HepG2 (cell line): ENCODE results near the gene NRSN2. TPM values are rescaled to one million over a fixed set of nuclear protein-coding genes. Genes with fewer than 3 reads are reported as not detected.

ENCODE experiments used
- CEBPB ChIP-seq: IDR thresholded peaks from 2 replicates; pipeline ENCODE4 v1.6.1; 2011; ENCODE audit warnings: low read depth, low read length, improper control_type of control experiment, borderline replicate concordance
- CREB1 ChIP-seq, 2 experiments: fragments of 450-650 bp in 1 of 2; IDR thresholded peaks; 2 replicates each; pipeline ENCODE4 v1.6.1; 2016 to 2017; ENCODE audit warnings: control low read depth in 1 of 2, mild to moderate bottlenecking in 1 of 2, missing compliant biosample characterization in 1 of 2, missing genetic modification characterization in 1 of 2
- ELF1 ChIP-seq: sonication (generic); formaldehyde crosslinking; IDR thresholded peaks from 2 replicates; pipeline ENCODE4 v1.4.0; 2020; ENCODE audit warnings: missing genetic modification reagents
- EZH2 ChIP-seq: conservative IDR thresholded peaks from 2 replicates; pipeline ENCODE4 v1.6.1; 2012; ENCODE audit warnings: mild to moderate bottlenecking, low read depth, low read length, moderate library complexity
- HDAC2 ChIP-seq: sonication (generic); formaldehyde crosslinking; IDR thresholded peaks from 2 replicates; pipeline ENCODE4 v1.4.0; 2020; ENCODE audit warnings: missing genetic modification reagents
- MAFK ChIP-seq, 2 experiments: IDR thresholded peaks in 1 of 2; conservative IDR thresholded peaks in 1 of 2; 2 replicates each; pipeline ENCODE4 v1.6.1; 2011; ENCODE audit warnings: improper control_type of control experiment in 2 of 2, low read length in 2 of 2
- MED8 ChIP-seq: sonication (generic); formaldehyde crosslinking; IDR thresholded peaks from 2 replicates; pipeline ENCODE4 v1.8.1; 2023; ENCODE audit warnings: mild to moderate bottlenecking, missing genetic modification reagents; ENCODE audit not compliant: insufficient replicate concordance
- RAD51 ChIP-seq: fragments of 450-650 bp; IDR thresholded peaks from 2 replicates; pipeline ENCODE4 v1.6.1; 2016; ENCODE audit warnings: borderline replicate concordance
- RFX3 ChIP-seq: IDR thresholded peaks from 2 replicates; pipeline ENCODE4 v1.6.1; 2016; ENCODE audit warnings: missing biosample characterization, missing genetic modification reagents
- TOE1 ChIP-seq: sonication (generic); formaldehyde crosslinking; IDR thresholded peaks from 2 replicates; pipeline ENCODE4 v1.4.0; 2020; ENCODE audit warnings: mild to moderate bottlenecking, missing genetic modification reagents
- ZBTB37 ChIP-seq: sonication (generic); formaldehyde crosslinking; IDR thresholded peaks from 2 replicates; pipeline ENCODE4 v1.4.0; 2020; ENCODE audit warnings: mild to moderate bottlenecking, missing genetic modification reagents
- ZMAT5 ChIP-seq: sonication (generic); formaldehyde crosslinking; IDR thresholded peaks from 2 replicates; pipeline ENCODE4 v1.5.0; 2020; ENCODE audit warnings: mild to moderate bottlenecking, low read depth, missing genetic modification reagents, borderline replicate concordance
- ZNF101 ChIP-seq: sonication (generic); formaldehyde crosslinking; IDR thresholded peaks from 2 replicates; pipeline ENCODE4 v1.4.0; 2020; ENCODE audit warnings: mild to moderate bottlenecking, low read depth, missing genetic modification reagents, borderline replicate concordance
- ZNF142 ChIP-seq: sonication (generic); formaldehyde crosslinking; IDR thresholded peaks from 2 replicates; pipeline ENCODE4 v1.4.0; 2020; ENCODE audit warnings: missing genetic modification reagents
- ZNF607 ChIP-seq: sonication (generic); formaldehyde crosslinking; IDR thresholded peaks from 2 replicates; pipeline ENCODE4 v1.5.1; 2020; ENCODE audit warnings: missing genetic modification reagents, mild to moderate bottlenecking, borderline replicate concordance
- ZNF747 ChIP-seq: sonication (generic); formaldehyde crosslinking; IDR thresholded peaks from 2 replicates; pipeline ENCODE4 v1.8.1; 2023; ENCODE audit warnings: missing genetic modification reagents, mild to moderate bottlenecking, borderline replicate concordance
- ZNF792 ChIP-seq: IDR thresholded peaks from 2 replicates; pipeline ENCODE4 v1.6.1; 2016
- ZNF839 ChIP-seq: sonication (generic); formaldehyde crosslinking; IDR thresholded peaks from 2 replicates; pipeline ENCODE4 v1.4.0; 2020; ENCODE audit warnings: missing genetic modification reagents, mild to moderate bottlenecking, borderline replicate concordance
- ZSCAN12 ChIP-seq: sonication (generic); formaldehyde crosslinking; IDR thresholded peaks from 2 replicates; pipeline ENCODE4 v1.9.0; 2021; ENCODE audit warnings: mild to moderate bottlenecking, missing genetic modification reagents
- polyA plus RNA-seq, 8 experiments: library from polyadenylated mRNA; depleted of rRNA in 3 of 8; stranded (reverse) in 7 of 8; unstranded in 1 of 8; fragments of >200 nt; fragmentation: Illumina TruSeq in 4 of 8; extraction: Trizol in 4 of 8; gene quantifications; 2 replicates each; pipeline versions ENCODE4 v1.2.1 to v1.2.3, GENCODE V29; 2011 to 2016; ENCODE audit warnings: low read depth in 4 of 8, missing spikeins in 1 of 8, mixed read lengths in 1 of 8; ENCODE audit not compliant: insufficient read depth in 1 of 8
- total RNA-seq, 5 experiments: library from RNA; depleted of rRNA; stranded (reverse); fragments of >200 nt; fragmentation: Illumina TruSeq; extraction: Trizol; gene quantifications; 2 replicates each; pipeline ENCODE4 v1.2.3, GENCODE V29; 2016; ENCODE audit warnings: low read depth in 1 of 5

The NRSN2 gene
- total and polyA plus RNA-seq, 2 of the 13 experiments (the other 11 are each of a cell fraction or from before 2014, with no cell fraction given): 32.3 to 49.4 TPM

- TF ChIP-seq ZBTB37 (CRISPR knock-in tag) (no peak), ZNF607 (CRISPR knock-in tag) (peak; percentile 84; the same call in 1 of the 2 replicates), ELF1 (CRISPR knock-in tag) (peak; percentile 63; the same call in 1 of the 2 replicates), ZMAT5 (CRISPR knock-in tag) (no peak), ZSCAN12 (CRISPR knock-in tag) (no peak), ZNF747 (CRISPR knock-in tag) (peak; percentile 99), EZH2 (no peak), HDAC2 (CRISPR knock-in tag) (peak; percentile 99), RAD51 (no peak; the same call in 1 of the 2 replicates), CREB1 (IDR thresholded peaks at IDR 0.05) (peak; percentile 74), CREB1 (CRISPR knock-in tag; IDR thresholded peaks at IDR 0.05) (no peak), ZNF101 (0 out of 2 replicates have a peak, but pooled peaks have one; percentile 47), RFX3 (no peak), ZNF839 (CRISPR knock-in tag) (peak; percentile 97), ZNF792 (CRISPR knock-in tag) (peak; percentile 97), MAFK (conservative IDR thresholded peaks at IDR 0.05 in 1 of 2, IDR thresholded peaks at IDR 0.05 in 1 of 2; ENCODE audit: low read length in 2 of 2) (peak in 1 of 2 experiments; percentile 40; a peak in 3 of 4 replicates), CEBPB (peak; percentile 100), MED8 (CRISPR knock-in tag) (peak; percentile 98), ZNF142 (CRISPR knock-in tag) (peak; percentile 18; the same call in 1 of the 2 replicates), TOE1 (peak; percentile 93; the same call in 1 of the 2 replicates)
Measured at GRCh38 chr20:371755-372542, 25.0 kb downstream of the NRSN2 start (continued).
